ENCODE results near the gene RIGI.
"Not testable (repeated sequence)": the region's sequence is repeated elsewhere in the genome, so short reads cannot be mapped to it uniquely, and the experiment has no call there.

GRCh38 chr9:32548213-32548612 lies 22.2 kb upstream of the RIGI start:
- not testable (repeated sequence) for TF ChIP-seq CTCF (conservative IDR thresholded peaks at IDR 0.05; ENCODE audit: low read length); EZH2phosphoT487 (IDR thresholded peaks at IDR 0.05; ENCODE audit: borderline replicate concordance)

Measured in Loucy (cell line).